DMS114 treated with DMSO at 0.1 percent for 48 hours (cell line): ENCODE measurements around the gene PIAS1.
"Not testable (repeated sequence)": the region's sequence is repeated elsewhere in the genome, so short reads cannot be mapped to it uniquely, and the experiment has no call there.

Source experiments
- DNase-seq: peaks from one replicate; lab custom pipeline; 2025; ENCODE audit not compliant: unreplicated experiment; lab: John Stamatoyannopoulos, UW

PIAS1 gene

GRCh38 chr15:68034081-68034480 lies 20.0 kb upstream of the PIAS1 start:
- DNase-seq: no peak

DNA sequence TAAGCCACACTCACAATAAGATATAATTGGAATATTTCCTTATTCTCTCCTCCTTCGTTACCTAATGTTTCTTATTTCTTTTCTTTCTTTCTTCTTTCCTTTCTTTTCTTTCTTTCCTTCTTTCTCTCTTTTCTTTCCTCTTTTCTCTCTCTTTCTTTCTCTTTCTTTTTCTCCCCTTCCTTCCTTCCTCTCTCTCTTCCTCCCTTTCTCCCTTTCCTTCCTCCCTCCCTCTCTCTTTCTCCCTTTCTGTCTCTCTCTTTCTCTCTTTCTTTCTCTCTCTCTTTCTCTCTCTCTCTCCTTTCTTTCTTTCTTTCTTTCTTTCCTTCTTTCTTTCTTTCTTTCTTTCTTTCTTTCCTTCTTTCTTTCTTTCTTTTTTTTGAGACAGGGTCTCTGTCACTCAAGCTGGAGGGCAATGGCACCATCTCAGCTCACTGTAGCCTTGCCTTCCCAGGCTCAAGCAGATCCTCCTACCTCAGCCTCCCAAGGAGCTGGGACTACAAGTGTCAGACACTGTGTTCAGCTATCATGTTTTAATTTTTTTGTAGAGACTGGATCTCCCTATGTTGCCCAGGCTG lies 19.3 kb upstream of the PIAS1 start:
- no peak for DNase-seq

DNA sequence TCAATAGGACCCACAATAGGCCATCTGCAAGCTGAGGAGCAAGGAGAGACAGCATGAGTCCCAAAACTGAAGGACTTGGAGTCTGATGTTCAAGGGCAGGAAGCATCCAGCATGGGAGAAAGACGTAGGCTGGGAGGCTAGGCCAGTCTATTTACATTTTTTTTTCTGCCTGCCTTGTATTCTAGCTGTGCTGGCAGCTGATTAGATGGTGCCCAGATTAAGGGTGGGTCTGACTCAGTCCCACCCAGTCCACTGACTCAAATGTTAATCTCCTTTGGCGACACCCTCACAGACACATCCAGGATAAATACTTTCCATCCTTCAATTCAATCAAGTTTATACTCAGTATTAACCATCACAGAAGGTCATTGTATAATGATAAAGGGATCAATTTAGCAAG lies 15.9 kb upstream of the PIAS1 start:
- no peak for DNase-seq

- DNase-seq: no peak
These were observed 14.0 kb upstream of the PIAS1 start for GRCh38 chr15:68040144-68040543.

GRCh38 chr15:68042156-68042854 lies 11.8 kb upstream of the PIAS1 start:
- no peak for DNase-seq

DNA sequence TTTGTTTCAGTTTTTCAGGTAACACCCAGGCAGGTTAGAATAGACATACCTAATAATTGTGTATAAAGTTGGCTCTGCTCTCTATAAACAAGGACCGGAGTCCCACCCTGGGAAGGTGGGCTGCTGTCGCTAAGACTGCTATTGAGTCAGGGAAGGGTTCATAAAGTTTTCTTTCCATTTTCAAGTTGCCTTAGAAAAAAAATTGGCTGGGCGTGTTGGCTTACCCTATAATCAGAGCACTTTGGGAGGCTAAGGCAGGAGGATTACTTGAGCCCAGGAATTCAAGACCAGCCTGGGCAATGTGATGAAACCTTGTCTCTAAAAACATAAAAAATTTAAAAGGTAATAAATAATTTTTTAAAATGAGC lies 11.3 kb upstream of the PIAS1 start:
- DNase-seq: no peak

GRCh38 chr15:68045289-68046265 lies 8.5 kb upstream of the PIAS1 start:
- no peak for DNase-seq

DNA sequence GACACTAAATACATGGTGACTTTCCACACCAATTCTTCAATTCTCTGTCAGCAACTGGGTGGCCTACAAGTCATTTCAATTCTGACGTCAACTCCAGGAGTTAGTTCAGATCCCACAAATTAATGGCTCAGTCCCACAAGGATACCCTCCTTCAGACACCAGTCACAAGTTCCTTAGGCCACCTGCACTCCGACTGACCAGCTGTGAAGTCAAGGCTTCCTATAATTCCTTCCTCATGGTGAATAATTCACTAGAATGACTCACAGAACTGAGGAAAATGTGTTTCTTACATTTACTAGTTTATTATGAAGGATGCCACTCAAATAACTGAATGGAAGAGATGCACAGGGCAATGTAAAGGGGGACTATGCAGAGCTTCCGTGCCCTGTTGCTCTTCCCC lies 6.3 kb upstream of the PIAS1 start:
- DNase-seq: no peak

DNA sequence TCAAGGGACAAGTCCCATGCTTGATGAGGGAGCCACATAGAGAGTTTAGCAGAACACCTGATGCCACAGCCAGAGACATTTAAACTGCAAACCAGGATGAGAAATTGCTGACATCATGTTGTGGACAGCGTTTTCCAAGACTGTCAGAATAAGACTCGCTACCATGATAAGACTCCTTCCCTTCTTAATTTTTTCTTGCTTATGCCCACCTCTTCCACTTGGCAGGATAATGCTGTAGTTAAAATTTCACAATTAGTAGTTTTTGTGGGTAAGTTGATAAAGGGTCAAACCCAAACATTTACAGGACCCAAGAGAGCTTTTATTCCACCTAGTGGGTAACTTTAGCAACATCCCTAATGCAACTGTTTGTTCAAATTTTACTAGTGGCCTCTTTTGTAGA lies 3.0 kb upstream of the PIAS1 start:
- no peak for DNase-seq

DNA sequence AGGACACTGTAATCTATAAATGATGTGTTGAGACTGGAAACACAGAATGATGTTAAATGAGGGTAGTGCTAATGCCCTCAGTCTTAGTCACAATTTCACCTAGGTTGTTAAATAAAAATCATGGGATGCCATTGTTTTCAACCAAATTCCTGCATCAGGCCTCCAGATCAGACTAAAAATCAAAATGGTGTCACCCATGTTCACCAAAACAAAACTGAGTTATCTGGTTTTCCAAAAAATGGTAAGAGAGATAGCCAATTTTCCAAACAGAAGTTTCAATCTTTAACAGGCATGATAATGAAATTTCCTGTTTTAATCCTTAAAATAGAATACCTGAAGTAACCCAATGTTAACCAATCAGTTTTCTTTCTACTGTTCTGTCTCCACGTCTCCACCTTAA lies 2.2 kb upstream of the PIAS1 start:
- no peak for DNase-seq

- no peak for DNase-seq
These were observed 1.7 kb upstream of the PIAS1 start for GRCh38 chr15:68052431-68052830.

DNA sequence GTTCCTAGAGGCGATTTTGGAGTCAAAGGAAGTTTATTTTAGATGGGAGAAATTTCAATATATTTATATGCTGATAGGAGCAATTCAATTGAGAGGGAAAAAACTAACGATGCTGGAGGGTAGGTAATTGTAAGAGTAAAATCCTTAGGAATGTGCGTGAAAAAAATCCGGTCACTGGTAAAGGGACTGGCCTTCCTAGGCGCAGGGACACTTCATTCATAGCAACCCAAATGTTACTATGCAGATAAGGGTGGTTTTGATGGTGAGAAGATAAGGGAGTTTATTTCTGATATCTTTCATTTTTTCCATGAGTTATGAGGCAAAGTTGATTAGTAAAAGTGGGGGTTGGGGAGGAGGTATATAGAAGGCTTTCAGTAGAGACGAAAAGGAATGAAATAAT lies 1.1 kb upstream of the PIAS1 start:
- DNase-seq: no peak

- DNase-seq: peak; percentile 26
These were observed 611 bp downstream of the PIAS1 start for GRCh38 chr15:68054628-68055223.

DNA sequence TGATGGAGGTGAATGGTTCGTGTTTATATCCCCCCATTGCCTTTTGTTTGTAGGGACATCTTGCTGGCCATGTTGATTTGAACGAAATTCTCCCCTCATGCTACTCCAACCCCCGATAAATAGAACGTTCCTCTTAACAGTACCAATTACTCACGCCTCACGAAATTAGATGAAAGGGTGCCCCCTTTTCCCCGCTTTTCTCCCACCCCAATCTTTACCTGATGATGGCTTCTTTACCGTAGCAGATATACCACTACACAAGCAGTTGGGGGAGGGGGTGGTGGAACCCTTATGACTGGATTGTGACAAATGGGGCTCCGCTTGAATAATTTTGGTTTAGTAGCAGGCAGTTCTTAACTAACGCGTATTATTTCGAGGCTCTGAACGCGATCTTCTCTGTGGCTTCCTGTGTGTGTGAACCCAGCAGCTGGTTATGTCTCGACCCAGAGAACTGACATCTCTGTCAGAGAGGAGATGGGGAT lies 1.1 kb downstream of the PIAS1 start:
- no peak for DNase-seq

DNA sequence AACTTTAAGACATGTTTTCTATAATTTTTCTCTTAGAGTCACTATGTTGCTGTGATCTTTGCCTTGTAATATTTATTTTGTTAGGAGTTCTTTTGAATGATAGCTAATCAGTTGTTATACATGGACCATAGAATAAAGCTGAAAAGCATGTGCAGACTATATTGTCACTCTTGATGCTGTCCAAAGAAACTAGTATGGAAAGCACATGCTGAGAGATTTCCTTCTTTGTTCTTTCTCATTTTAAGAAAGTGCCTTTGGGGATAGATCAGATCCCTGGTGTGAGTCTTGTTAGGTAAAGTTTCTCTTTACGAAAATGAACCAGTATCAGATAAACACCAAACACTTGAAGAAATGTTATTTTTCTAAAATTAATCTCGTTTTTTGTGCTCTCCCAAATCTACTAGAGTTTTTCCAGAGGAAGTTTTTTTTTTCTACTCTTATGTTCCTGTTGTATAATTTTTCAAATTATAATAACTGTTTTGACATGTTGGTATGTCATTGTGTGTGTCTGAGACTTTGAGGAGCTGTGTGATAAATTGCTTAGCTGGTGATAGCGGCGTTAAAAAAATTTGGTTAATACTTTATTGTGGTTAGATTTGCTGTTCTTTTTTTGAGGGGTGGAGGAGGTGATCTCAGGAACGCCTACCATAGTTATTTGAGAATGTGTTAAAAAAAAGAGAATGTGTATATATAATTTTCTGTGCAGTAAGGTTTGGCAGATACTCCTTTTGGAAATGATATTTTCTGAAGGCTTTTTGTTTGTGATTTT lies 2.2 kb downstream of the PIAS1 start:
- DNase-seq: no peak

DNA sequence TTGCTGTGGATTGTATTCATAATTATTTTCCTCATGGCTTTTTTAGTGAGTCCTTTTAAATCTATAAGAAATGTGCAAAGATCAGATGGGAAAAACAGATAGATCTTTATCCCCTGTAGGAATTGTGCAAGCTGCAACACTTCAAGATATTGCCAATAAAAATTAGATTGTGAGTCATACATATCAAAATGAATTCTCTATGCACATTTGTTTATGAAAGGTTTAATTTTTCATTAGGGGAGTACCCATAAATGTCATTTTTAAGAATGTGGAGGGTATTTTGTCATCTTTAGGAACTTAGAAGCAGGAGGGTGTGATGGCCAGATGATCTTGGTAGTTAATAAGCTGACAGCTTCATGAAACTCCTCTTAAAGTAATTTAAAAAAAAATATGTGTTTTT lies 2.9 kb downstream of the PIAS1 start:
- no peak for DNase-seq

DNA sequence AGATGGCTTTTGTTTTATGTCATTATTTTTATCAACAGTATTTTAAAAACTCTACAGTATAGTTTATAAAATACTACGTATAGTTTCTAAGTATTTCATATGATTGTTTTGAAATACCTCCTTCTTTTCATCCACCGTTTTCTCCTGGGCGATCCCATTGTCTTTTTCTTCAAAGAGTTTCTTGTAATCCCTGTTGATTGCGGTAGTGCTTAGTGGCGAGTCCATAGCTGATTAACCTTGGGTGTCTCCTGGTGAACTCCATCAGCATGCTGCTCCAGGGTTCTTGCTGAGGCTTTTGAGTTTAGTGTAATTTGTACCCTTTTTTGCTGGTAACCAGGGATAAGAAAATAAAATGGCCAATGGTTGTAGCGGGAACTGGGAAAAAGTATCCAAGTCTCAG lies 3.6 kb downstream of the PIAS1 start:
- no peak for DNase-seq

- DNase-seq: not testable (repeated sequence)
These were observed 4.9 kb downstream of the PIAS1 start for GRCh38 chr15:68058970-68059369.

GRCh38 chr15:68059630-68060029 lies 5.5 kb downstream of the PIAS1 start:
- no peak for DNase-seq

DNA sequence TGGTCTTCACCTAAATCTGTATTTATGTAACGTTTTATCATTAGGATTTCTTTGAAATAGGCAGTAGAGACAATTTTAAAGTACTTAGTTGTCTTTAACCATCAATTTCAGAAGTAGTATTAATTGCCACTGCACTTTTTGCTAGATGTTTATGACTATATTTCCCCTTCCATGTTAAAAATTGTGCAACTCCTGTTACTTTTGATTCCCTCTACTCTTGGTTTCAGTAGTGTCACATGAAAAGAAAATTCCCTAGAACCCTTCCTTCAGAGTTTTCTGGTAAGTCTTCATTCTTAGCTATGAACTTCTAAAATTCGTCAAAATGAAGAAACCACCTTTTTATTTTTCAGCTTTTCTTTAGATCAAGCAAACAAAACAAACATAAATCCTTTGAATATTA lies 7.1 kb downstream of the PIAS1 start:
- no peak for DNase-seq

DNA sequence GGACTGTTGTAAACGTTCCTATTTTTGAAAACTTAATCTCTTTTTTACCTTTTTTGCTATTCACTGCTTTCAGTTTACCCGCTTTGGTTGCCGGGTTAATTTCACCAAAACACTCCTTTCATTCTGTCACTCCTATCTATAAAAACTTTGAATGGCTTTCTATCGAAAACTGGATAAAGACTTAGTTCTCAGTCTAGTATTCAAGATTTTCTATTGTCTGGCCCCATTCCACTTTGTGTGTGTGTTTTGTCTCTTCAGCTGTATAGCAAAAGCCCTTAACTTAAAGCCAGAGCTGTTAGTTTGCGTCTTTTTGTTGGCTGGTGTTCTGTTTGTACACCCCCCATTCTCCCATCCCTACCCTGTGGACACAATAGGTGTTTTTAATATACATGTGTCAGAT lies 7.5 kb downstream of the PIAS1 start:
- DNase-seq: no peak
